Naive B cell (primary cell): Measurements from ENCODE around the gene RHBG. TPM values are rescaled to one million over a fixed set of nuclear protein-coding genes. Genes with fewer than 3 reads are reported as not detected.
A peak's percentile ranks its signal among the peaks of the same experiment; 100 is the strongest.
"Not testable (repeated sequence)": the region's sequence is repeated elsewhere in the genome, so short reads cannot be mapped to it uniquely, and the experiment has no call there.

Experiments used
- ATAC-seq, 2 donors: fragments of 150-1000 bp; cut with Tn5 transposase; 2 replicates each; pipeline ENCODE4 v1.10.0; 2021; ENCODE audit warnings: low read depth in 2 of 2, mild to moderate bottlenecking in 2 of 2, moderate library complexity in 2 of 2
- DNase-seq: peaks from one replicate; pipeline ENCODE4 v3.0.0; 2022
- H3K27ac Mint-ChIP-seq, 6 donors: one replicate each; pipeline ENCODE4 v1.8.0; 2020 to 2022; ENCODE audit warnings: mild to moderate bottlenecking in 6 of 6, mixed read lengths in 6 of 6, moderate library complexity in 5 of 6, inconsistent platforms in 2 of 6
- H3K27me3 Mint-ChIP-seq, 3 donors: one replicate each; pipeline ENCODE4 v1.8.0; 2021 to 2022; ENCODE audit warnings: mixed read lengths in 3 of 3, mild to moderate bottlenecking in 1 of 3
- H3K36me3 Mint-ChIP-seq, 2 donors: one replicate each; pipeline ENCODE4 v1.8.0; 2020 to 2022; ENCODE audit warnings: mixed read lengths in 2 of 2, inconsistent platforms in 1 of 2, mild to moderate bottlenecking in 1 of 2
- H3K4me1 Mint-ChIP-seq, 3 donors: one replicate each; pipeline ENCODE4 v1.8.0; 2020 to 2022; ENCODE audit warnings: mixed read lengths in 3 of 3, inconsistent platforms in 1 of 3, mild to moderate bottlenecking in 1 of 3, moderate library complexity in 1 of 3
- H3K4me3 Mint-ChIP-seq, 8 donors: one replicate each; pipeline ENCODE4 v1.8.0; 2020 to 2022; ENCODE audit warnings: mild to moderate bottlenecking in 8 of 8, mixed read lengths in 8 of 8, moderate library complexity in 8 of 8, inconsistent platforms in 2 of 8
- H3K9me3 Mint-ChIP-seq, 7 donors: one replicate each; pipeline ENCODE4 v1.8.0; 2020 to 2022; ENCODE audit warnings: mixed read lengths in 7 of 7, mild to moderate bottlenecking in 5 of 7, inconsistent platforms in 2 of 7, moderate library complexity in 1 of 7
- polyA plus RNA-seq, 6 donors: library from polyadenylated mRNA; unstranded; fragments of 300-500 nt; fragmentation: Illumina TruSeq; gene quantifications; one replicate each; pipeline ENCODE4 v1.2.3, GENCODE V29; 2021; ENCODE audit warnings: low read depth in 6 of 6

The RHBG gene, protein sequence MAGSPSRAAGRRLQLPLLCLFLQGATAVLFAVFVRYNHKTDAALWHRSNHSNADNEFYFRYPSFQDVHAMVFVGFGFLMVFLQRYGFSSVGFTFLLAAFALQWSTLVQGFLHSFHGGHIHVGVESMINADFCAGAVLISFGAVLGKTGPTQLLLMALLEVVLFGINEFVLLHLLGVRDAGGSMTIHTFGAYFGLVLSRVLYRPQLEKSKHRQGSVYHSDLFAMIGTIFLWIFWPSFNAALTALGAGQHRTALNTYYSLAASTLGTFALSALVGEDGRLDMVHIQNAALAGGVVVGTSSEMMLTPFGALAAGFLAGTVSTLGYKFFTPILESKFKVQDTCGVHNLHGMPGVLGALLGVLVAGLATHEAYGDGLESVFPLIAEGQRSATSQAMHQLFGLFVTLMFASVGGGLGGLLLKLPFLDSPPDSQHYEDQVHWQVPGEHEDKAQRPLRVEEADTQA
- polyA plus RNA-seq, result not detected

DNA sequence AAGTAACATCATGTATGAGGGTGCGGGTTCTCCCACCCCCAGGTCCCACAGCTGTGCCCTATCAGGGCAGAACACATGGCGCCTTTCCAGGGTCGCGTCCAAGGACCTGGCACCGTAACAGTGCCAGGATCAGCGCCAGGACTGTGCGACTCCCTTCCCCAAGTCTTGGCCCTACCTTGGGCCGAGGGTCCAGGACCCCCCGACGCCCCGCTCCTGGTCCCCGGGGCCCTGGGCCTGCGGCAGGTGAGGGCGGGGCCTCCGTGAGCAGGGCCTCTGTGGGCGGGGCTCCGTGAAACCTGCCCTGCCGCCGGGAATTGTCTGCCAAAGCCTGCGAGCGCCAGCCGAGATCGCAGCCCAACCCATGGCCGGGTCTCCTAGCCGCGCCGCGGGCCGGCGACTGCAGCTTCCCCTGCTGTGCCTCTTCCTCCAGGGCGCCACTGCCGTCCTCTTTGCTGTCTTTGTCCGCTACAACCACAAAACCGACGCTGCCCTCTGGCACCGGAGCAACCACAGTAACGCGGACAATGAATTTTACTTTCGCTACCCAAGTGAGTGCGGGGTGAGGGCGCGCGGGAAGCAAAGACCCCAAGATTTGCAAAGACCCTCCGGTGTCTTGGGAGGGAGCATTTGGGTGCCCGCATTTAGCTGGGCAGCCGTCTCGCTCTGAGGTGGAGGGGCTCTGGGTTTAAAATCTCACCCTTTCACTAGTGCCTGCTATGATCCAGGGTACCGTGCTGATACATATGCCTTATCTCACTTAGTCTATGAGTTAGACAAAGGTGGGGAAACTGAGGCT is at the start of gene RHBG:
TSS of gene RHBG (plus strand) at position 323 of the 796 bp plus-strand sequence. CDS start at position 362, 39 bp downstream.
- peak within 1 kb of the TSS in 7 of 8 donors; percentile 76 to 88 (median 80) for H3K4me3 Mint-ChIP-seq
- peaks cover 4 to 9% (median 6%) of the 10 kb centered on the region in 3 donors for H3K4me1 Mint-ChIP-seq
- H3K27ac Mint-ChIP-seq, result no peak within 1 kb of the TSS
- H3K9me3 Mint-ChIP-seq, result peaks cover 0 to 3% (median 0%) of the 10 kb centered on the region in 7 donors
- H3K36me3 Mint-ChIP-seq, result peaks cover 0 to 8% of the 10 kb centered on the region in 2 donors
- ATAC-seq, result peak; percentile 48 to 62
- no peak for DNase-seq
- H3K27me3 Mint-ChIP-seq, result peaks cover 29 to 81% (median 60%) of the 10 kb centered on the region in 3 donors

DNA sequence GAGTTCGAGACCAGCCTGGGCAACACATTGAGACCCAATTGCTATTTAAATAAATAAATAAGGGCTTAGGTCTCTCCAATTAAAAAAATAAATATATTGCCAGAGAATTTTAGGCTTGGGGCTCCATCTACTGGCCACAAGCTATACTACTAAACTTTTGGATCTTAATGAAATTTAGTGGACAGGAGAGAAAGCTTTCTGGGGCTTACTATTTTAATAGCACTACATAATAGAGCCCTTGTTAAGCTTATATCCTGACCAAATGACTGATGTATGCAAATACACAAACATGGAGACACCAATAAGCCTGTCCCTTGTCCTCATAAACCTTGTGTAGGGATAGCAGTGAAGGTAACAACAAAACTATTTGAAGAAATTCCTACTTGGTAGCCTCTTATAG is 49.3 kb upstream of the RHBG start:
- Mint-ChIP-seq H3K4me1 (no peaks in the 10 kb centered on the region), H3K27ac (no peak overlapping the region), H3K9me3 (no peaks in the 10 kb centered on the region), H3K27me3 (no peaks in the 10 kb centered on the region), H3K36me3 (peaks cover 10 to 12% of the 10 kb centered on the region in 2 donors), H3K4me3 (no peak overlapping the region)
- DNase-seq (no peak), ATAC-seq (no peak)

DNA sequence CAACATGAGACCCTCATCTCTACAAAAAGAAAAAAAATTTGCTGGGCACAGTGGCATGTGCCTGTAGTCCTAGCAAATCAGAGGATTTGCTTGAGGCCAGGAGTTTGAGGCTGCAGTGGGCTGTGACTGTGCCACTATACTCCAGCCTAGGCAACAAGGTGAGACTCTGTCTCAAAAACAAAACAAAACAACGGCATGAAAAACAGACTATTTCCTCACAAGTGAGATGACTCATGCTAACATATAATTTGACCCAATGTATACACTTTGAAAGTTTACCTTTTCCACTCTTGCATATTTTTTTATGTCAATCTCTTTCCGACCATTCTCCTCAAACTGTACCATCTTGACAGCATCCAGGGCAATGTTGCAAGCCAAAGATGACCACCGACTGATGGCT is 48.5 kb upstream of the RHBG start:
- no peaks in the 10 kb centered on the region for H3K9me3 Mint-ChIP-seq
- no peak for DNase-seq
- no peak overlapping the region for H3K4me3 Mint-ChIP-seq
- no peak overlapping the region for H3K27ac Mint-ChIP-seq
- peaks cover 10 to 12% of the 10 kb centered on the region in 2 donors for H3K36me3 Mint-ChIP-seq
- no peaks in the 10 kb centered on the region for H3K27me3 Mint-ChIP-seq
- no peaks in the 10 kb centered on the region for H3K4me1 Mint-ChIP-seq
- no peak for ATAC-seq

DNA sequence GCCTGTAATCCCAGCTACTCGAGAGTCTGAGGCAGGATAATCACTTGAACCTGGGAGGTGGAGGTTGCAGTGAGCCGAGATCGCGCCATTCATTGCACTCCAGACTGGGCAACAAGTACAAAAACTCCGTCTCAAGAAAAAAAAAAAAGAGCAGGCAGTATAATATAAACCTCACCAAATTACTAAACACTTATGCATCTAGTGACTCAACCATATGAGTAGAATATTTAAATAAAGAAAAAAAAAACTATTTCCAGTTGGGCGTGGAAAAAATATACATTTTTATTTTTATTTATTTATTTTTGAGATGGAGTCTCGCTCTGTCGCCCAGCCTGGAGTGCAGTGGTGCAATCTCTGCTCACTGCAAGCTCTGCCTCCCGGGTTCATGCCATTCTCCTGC is 45.8 kb upstream of the RHBG start:
- not testable (repeated sequence) for H3K9me3 Mint-ChIP-seq, DNase-seq, H3K4me3 Mint-ChIP-seq, ATAC-seq, H3K36me3 Mint-ChIP-seq, H3K4me1 Mint-ChIP-seq, H3K27ac Mint-ChIP-seq, H3K27me3 Mint-ChIP-seq

DNA sequence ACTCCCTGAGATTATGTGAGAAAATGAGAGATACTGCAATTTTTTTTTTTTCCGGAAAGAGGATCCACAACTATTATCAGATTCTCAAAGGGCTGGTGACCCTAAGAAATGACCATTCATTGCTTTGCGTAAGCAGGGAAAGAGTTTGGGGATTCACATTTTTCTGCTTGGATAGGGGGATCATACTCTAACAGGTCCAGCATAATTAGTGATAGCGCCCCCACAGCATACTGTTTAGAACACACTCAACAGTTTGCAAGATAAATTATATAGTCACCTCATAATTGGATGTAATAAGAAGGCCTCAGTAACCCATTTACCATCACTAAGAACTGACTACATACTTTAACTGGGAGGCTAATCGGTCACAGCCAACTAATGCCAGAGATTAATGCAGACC is 32.8 kb upstream of the RHBG start:
- peaks cover 29 to 33% (median 31%) of the 10 kb centered on the region in 3 donors for H3K4me1 Mint-ChIP-seq
- H3K4me3 Mint-ChIP-seq, result peak overlapping the region in 7 of 8 donors; percentile 70 to 99 (median 99)
- H3K36me3 Mint-ChIP-seq, result peaks cover 8 to 9% of the 10 kb centered on the region in 2 donors
- H3K9me3 Mint-ChIP-seq, result no peaks in the 10 kb centered on the region
- H3K27ac Mint-ChIP-seq, result peak overlapping the region in 2 of 6 donors; percentile 56 to 60
- DNase-seq (no peak), ATAC-seq (no peak)
- H3K27me3 Mint-ChIP-seq, result no peaks in the 10 kb centered on the region

DNA sequence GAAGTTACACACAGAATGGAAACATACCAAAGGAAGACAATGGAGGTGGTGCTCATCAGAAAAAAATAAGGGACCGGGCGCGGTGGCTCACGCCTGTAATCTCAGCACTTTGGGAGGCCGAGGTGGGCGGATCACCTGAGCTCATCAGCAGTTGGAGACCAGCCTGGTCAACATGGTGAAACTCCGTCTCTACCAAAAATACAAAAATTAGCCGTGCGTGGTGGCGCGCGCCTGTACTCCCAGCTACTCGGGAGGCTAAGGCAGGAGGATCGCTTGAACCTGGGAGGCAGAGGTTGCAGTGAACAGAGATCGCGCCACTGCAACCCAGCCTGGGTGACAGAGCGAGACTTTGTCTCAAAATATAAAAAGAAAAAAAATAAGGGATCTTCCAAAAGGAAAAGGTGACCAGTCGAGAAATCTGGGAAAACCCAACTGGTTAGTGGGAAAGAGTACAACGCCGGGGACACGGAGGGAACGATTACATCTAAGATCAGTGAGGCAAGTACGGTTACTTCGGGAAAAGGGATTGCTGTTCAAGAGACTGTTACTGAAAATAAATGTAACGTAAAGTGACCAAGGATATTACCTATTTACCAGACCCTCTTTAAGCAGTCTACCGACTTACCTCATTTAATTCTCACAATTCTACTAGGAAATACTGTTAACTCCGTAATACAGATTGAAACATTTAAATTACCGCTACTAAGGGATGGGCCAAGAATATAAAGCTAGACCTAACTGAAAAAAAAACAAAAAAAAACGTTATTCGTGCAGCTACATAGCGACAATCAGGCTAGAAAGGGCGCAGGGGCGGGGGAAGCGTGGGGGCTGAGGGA is 31.7 kb upstream of the RHBG start:
- peaks cover 29 to 33% (median 31%) of the 10 kb centered on the region in 3 donors for H3K4me1 Mint-ChIP-seq
- no peaks in the 10 kb centered on the region for H3K27me3 Mint-ChIP-seq
- H3K9me3 Mint-ChIP-seq, result no peaks in the 10 kb centered on the region
- ATAC-seq, result no peak
- peaks cover 8 to 9% of the 10 kb centered on the region in 2 donors for H3K36me3 Mint-ChIP-seq
- H3K4me3 Mint-ChIP-seq, result peak overlapping the region; percentile 89 to 99 (median 99)
- peak overlapping the region; percentile 90 to 99 (median 96) for H3K27ac Mint-ChIP-seq
- no peak for DNase-seq

DNA sequence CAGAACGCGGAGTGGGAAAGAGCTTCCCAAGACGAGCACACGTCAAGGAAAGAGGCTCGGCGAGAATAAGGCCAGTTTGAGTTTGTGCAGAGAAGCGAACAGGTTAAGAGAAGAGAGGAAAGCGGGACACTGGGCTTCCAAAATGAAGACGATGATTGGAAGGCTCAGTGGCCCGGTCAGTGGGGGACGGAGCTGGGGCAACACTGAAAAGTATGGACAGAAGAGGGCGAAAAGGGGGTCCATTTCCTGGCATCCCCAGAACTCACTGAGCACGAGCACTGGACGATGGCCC is 31.2 kb upstream of the RHBG start:
- H3K36me3 Mint-ChIP-seq, result peaks cover 8 to 9% of the 10 kb centered on the region in 2 donors
- H3K9me3 Mint-ChIP-seq, result no peaks in the 10 kb centered on the region
- H3K4me1 Mint-ChIP-seq, result peaks cover 29 to 33% (median 31%) of the 10 kb centered on the region in 3 donors
- ATAC-seq (no peak), DNase-seq (no peak)
- H3K27ac Mint-ChIP-seq, result peak overlapping the region; percentile 90 to 99 (median 96)
- peak overlapping the region; percentile 89 to 99 (median 99) for H3K4me3 Mint-ChIP-seq
- H3K27me3 Mint-ChIP-seq, result no peaks in the 10 kb centered on the region

DNA sequence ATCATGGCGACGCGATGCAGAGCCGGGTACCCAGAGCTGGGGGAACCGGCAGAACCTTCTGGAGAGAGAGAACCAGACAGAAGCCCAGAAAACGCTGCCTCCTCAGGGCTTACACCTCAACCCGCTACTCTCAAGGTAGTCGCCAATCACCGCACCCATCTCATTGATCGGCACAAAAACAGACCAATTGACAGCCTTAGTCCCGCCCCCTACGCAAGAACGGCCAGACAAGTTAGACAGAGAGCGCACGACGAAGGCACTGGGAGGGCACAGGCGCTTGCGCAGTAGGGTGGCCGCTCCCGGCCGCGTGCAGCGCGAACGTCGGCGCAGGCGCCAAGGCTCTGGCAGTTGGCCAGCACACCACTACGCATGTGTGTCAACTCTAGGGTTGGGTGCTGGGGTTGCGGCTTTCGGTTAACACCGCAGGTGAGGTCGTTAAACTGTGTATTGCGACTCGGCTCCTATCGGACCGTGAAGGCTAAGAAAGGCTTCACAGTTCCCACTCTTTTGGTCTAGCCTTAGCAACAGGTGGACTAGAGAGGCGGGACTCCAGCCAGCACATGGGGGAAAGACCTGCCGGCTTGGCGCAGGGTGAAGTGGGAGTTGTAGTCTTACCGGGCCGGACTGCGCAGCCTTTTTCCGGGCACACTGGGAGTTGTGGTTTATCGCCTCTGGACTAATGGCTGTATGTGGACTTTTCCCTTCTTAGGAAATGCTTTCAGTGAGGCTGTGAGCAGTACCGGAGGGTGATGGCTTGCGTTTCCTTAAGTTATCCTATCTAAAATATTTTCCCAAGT is 30.6 kb upstream of the RHBG start, which contains the start of the genes CCT3 and TSACC:
TSS of gene CCT3 (minus strand) at position 113 of the 797 bp plus-strand sequence. CDS start at position 5, 108 bp downstream.
TSS of gene TSACC (plus strand) at position 347 of the 797 bp plus-strand sequence. CDS start 1,232 bp downstream, outside the sequence.
- peaks cover 29 to 33% (median 31%) of the 10 kb centered on the region in 3 donors for H3K4me1 Mint-ChIP-seq
- no peaks in the 10 kb centered on the region for H3K9me3 Mint-ChIP-seq
- H3K4me3 Mint-ChIP-seq, result peak within 1 kb of the TSS; percentile 89 to 99 (median 99)
- H3K27me3 Mint-ChIP-seq, result no peaks in the 10 kb centered on the region
- H3K27ac Mint-ChIP-seq, result peak within 1 kb of the TSS; percentile 90 to 99 (median 96)
- peak; percentile 92 for ATAC-seq
- peak; percentile 99 for DNase-seq
- peaks cover 8% of the 10 kb centered on the region in 2 donors for H3K36me3 Mint-ChIP-seq

DNA sequence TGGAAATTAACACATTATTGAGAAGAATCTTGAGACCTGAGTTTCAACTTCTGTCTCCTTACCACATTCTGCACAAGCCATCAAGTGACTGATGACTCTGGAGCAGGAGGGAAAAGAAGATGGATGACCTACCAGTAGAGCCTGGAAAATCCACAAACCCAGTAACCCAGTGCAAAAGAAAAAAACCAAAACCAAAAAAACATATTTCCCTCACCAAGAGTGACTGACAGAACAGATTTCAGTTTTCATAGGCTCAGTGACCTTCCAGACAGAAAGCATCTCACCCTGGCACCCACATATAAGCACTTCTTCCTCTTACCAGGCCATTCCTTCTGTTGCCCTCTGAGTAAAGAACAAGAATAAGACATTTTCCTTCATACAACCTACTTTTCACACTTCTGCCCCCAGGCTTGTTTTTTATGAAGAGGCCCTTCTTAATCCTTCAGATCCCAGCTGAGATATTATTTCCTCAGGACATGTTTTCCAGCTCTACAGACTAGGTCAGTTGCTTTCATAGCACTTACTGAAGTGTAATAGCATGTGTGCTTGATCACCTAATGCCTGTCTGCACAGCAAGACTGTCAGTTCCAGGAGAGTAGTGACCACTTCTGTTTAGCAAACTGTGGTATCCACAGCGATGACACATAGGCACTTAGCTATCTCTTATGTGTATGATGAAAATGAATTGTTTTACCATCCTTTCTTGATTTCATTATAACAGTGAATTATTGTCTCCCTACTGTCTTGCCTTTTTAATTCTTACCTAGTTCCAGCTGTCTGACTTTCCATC is 26.6 kb upstream of the RHBG start:
- no peak overlapping the region for H3K27ac Mint-ChIP-seq
- peaks cover 10 to 15% (median 12%) of the 10 kb centered on the region in 3 donors for H3K4me1 Mint-ChIP-seq
- peak overlapping the region in 1 of 8 donors; percentile 50 for H3K4me3 Mint-ChIP-seq
- no peaks in the 10 kb centered on the region for H3K9me3 Mint-ChIP-seq
- ATAC-seq (no peak), DNase-seq (no peak)
- H3K27me3 Mint-ChIP-seq, result peaks cover 10 to 26% (median 13%) of the 10 kb centered on the region in 3 donors
- H3K36me3 Mint-ChIP-seq, result no peaks in the 10 kb centered on the region

DNA sequence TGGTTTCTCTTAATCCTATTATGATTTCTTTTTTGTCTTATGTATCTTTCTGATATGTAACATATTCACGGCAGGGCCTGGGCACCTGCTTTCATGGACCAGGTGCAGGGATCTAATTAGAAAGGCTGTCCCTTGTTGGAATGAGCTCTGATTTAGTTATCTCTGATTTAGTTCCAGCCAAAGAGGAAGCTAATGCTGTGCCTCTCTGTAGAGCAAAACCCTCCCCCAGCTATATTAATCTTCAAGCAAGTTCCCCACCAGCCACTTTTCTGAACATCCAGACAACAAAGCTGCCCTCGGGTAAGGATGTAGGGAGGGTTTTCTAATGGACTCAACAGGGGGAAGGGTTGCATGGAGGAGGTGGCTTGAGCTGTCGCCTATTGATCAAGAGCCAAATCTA is 24.6 kb upstream of the RHBG start:
- ATAC-seq (no peak), DNase-seq (no peak)
- Mint-ChIP-seq H3K9me3 (no peaks in the 10 kb centered on the region), H3K27me3 (peaks cover 14 to 29% (median 15%) of the 10 kb centered on the region in 3 donors), H3K27ac (no peak overlapping the region), H3K36me3 (no peaks in the 10 kb centered on the region), H3K4me1 (peaks cover 0 to under 1% (median 0%) of the 10 kb centered on the region in 3 donors), H3K4me3 (peak overlapping the region in 1 of 8 donors; percentile 73)

DNA sequence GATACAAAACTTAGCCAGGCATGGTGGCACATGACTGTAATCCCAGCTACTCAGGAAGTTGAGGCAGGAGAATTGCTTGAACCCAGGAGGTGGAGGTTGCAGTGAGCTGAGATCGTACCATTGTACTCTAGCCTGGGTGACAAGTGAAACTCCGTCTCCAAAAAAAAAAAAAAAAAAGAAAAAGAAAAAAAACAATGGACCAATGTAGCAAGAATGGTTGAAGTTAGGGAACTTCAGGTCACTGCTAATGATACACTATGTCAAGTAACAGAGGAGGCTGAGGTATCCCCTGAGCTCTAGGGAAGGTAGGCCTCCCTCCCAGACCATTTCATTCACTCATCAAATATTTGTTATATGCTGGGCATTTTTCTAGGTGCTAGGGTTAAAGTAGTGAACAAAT is 23.0 kb upstream of the RHBG start:
- not testable (repeated sequence) for H3K27ac Mint-ChIP-seq, H3K36me3 Mint-ChIP-seq, DNase-seq, ATAC-seq, H3K4me3 Mint-ChIP-seq, H3K4me1 Mint-ChIP-seq, H3K9me3 Mint-ChIP-seq
- peaks cover 15 to 37% (median 16%) of the 10 kb centered on the region in 3 donors for H3K27me3 Mint-ChIP-seq
